CD4-positive, alpha-beta T cell treated with Interleukin-10 for 1 hour (primary cell): ENCODE measurements around the gene ADCY5.

Experiments
- DNase-seq: peaks from one replicate; pipeline ENCODE4 v3.0.0-alpha.2; 2020

Gene ADCY5

DNA sequence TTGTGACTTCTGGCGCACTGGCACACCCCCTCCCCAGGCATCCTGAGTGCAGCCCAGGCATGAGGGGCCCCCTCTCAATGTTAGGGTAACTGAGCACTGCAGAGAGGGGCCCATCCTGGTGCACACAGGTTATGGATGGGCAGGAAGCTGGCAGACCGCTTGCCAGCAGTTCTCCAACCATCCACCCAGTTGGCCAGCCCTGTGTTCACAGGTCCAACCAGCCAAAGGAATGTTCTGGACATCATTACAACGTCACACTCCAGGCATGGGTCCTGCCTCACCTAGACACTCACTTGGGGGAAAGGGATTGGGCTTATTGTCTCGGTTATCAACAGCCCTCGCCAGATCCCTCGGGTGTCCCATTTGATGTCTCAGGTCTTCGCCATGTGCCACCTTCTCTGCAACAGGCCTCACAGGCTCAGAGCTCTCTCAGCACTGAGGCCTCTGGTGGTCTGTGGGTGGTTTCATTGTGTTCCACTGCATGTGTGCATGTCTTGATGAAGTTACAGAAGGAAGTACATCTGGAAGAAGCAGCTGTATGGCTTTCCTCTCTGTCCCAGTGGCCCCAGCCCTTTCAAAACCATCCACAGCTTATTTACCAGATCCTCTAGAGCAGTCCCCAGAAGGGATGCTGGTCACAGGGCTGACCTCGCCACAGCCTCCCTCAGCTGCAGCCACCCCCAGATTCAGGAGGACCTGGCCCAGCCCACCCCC lies 23.7 kb downstream of the ADCY5 start:
- DNase-seq, result no peak

- DNase-seq, result no peak
These were observed 24.4 kb downstream of the ADCY5 start for GRCh38 chr3:123424321-123424998.

- DNase-seq, result no peak
These were observed 25.1 kb downstream of the ADCY5 start for GRCh38 chr3:123423806-123424205.

DNA sequence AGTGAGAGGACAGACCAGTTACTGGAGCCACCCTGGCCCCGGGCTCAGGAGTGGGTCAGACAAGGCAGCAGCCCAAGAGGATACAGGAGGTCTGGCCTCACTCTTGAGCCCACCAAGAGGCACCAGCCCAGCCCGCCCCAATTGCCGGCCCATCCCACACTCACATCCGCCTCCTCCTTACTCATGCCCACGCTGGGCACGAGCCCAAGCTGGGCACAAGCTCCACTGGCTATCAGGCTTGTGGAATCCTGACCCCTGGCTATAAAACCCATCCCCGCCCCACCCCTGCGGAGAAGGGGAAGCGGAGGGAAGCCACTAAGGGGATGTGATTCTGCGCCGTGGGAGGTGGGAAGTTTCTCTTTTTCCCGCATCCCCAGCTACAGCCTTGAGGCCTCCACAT lies 25.9 kb downstream of the ADCY5 start:
- no peak for DNase-seq

GRCh38 chr3:123422457-123422856 lies 26.4 kb downstream of the ADCY5 start:
- DNase-seq, result no peak

GRCh38 chr3:123421353-123422174 lies 27.3 kb downstream of the ADCY5 start:
- no peak for DNase-seq

DNA sequence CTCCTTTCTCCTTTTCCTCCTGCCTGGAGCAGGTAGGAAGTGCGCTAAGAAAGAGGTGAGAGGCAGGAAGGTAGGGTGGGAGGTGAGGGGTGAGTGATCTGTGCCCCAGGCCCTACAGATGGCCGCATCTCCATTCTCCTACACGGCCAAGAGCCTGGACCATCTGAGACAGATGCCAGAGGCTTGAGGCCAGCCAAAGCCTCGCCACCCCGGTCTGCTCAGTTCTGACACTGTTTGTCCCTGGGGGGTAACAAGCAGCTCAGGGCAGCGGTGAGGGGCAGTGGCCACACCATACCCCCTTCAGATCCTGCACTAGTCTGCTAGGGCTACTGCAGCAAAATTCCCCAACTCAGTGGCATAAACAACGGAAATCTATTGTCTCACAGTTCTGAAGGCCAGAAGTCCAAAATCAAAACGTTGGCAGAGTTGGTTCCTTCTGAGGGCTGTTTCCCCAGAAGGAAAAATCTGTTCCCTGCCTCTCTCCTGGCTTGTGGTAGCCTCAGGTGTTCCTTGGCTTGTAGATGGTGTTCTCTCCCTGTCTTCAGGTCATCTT lies 28.4 kb downstream of the ADCY5 start:
- DNase-seq, result no peak

DNA sequence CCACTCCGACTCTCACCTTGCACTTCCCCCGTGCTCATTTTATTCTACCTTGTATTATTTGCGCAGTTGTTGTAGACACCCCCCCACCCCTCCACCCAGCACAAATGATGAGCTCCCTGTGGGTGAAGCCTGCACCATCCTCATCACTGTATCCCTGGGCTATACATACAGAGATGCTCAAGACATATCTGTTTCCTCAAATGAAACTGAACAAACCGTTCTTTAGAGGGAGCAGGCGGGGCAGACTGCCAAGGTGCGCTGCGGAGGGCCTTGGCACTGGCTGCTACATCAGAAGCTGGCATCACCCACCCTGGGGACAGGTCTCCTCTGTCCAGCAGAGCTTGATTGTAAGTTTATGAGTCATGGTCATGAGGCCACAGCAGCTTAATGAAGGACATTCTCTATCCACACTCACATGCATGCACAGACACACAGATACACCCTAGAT lies 29.0 kb downstream of the ADCY5 start:
- DNase-seq, result no peak

- DNase-seq, result no peak
These were observed 29.6 kb downstream of the ADCY5 start for GRCh38 chr3:123419181-123419849.

DNA sequence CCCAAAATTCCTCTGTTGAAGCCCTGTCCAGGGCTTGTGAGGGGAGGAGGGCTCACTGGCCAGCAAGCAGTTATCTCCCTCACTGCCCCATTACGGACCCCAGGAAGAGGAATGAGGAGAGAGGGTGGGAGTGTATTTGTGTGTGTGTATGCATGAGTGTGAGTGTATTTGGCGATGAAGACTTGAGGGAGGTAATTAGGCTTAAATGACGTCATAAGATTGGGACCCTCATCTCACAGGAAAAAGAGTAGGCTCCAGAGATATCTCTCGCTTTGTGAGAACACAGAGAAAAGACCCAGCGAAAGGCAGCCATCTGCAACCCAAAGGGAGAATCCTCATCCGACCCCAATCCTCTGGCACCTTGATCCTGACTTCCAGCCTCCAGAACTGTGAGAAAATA lies 32.2 kb downstream of the ADCY5 start:
- DNase-seq, result no peak

DNA sequence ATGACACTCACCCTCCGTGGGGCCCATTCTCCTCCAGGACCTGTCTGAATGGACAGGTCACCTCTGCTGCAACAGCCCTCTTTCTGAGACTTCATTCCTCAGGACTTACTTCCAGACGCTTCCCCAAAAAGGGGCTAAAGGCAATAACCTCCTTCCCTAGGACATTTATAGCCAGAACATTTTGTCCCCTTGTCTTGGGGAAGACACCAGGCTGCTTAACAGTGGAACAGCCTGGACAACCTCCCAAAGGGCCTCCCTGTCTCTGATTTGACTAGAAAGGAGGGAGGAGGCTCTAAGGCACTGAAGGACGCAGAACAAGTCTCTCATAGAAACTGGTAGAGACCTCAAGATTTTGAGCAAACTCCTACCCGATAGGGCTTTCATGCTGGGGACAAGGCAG lies 32.7 kb downstream of the ADCY5 start:
- DNase-seq, result no peak

DNA sequence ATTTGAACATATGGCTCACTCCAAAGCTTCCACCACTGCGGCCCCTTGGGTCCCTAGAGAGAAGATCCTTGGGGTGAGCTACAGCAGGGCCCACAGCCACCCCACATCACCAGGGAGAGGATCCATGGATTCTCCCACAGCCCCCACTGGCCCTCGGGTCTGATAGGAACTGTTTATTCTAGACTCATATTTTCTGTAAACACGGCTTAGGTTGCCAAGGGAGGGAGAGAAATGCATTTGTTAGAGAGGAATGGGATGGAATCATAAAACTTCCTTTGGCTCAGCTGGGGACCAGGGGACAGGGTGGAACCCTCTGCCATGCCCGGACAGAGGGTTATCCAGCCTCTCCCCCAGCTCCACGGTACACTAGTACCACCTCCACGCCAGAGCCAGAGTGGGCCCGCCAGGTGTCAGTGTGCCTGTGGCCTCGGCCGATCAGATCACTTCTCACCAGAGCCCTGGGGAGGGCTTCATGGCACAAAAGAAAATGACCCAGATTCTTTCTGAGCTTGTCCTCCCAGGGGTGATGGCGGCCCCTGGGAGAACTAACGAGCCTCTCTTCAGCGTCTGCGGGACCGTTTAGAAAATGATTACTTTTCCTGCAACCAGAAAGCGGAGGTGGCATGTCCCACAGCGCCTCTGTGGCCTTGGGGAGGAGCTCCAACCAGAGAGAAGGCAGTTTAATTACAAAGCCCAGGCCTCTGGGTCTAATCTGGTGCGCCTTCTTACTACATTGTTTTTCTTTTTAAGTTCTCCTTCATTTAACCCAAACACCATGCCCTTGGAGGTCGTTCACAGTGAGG lies 33.7 kb downstream of the ADCY5 start:
- no peak for DNase-seq

- no peak for DNase-seq
These were observed 35.9 kb downstream of the ADCY5 start for GRCh38 chr3:123412811-123413604.

GRCh38 chr3:123412076-123412475 lies 36.8 kb downstream of the ADCY5 start:
- no peak for DNase-seq

- no peak for DNase-seq
These were observed 37.4 kb downstream of the ADCY5 start for GRCh38 chr3:123411340-123412040.

DNA sequence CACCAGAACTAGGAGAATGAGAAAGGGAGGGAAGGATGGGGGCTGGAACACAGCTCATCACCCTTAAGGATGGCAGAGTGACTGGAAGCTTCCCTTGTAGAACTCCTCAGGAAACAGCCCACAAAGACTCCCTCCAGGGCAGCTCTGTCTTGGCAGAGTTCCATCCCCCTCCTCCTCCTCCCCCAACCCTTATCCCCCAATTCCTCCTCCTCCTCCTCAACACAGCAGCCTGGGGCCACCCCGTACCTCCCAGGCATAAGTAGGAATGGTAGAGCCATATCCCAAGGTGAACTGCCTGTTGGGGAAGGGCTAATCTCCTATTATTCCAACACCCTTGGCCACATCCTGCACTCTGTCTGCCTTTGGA lies 38.8 kb downstream of the ADCY5 start:
- no peak for DNase-seq

DNA sequence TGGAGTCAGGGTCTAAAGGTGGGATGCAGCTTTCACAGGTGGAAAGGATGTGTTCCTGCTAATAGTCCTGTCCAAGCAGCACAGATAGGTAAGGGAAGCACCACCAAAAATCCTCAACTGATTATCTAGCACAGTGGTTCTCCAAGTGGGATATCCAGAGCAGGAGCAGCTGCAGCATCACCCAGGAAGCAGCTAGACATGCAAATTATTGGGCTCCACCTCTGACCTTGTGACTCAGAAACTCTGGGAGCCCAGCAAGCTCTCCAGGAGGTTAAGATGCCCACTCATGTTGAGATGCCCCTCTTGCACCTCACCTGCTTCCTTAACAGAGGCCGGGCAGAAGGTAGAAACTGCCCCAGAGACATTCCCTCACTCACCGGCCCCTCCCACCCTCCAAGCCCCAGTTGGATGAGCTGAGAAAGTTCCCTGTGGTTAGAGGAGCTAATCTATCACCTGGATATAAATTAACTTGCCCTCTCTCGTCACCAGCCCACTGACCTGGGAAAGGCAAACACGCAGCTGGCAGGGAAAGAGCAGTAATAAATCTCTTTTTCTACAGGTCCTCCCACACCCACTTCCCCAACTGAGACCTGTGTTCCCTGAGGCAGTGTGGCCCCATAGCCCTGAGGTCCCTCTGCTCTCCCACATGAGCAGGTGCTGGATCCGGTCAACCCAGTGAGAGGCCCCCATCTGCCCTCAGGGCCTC lies 39.3 kb downstream of the ADCY5 start:
- no peak for DNase-seq

GRCh38 chr3:123406598-123406997 lies 42.3 kb downstream of the ADCY5 start:
- no peak for DNase-seq

GRCh38 chr3:123405936-123406510 lies 42.9 kb downstream of the ADCY5 start:
- DNase-seq, result no peak

- no peak for DNase-seq
These were observed 43.9 kb downstream of the ADCY5 start for GRCh38 chr3:123405021-123405420.
